Stimulated activated CD4-positive, alpha-beta T cell treated with anti-CD3 and anti-CD28 coated beads, Interleukin-15, amount 100 ng/mL, for 48 hours (primary cell): ENCODE results near the gene AGBL4.

Experiments used
- DNase-seq, 2 donors: peaks; one replicate each; pipeline ENCODE4 v3.0.0-alpha.2; 2020; ENCODE audit warnings: low read depth in 2 of 2

Gene AGBL4

GRCh38 chr1:48830715-48831114 lies 1193.0 kb downstream of the AGBL4 start:
- no peak for DNase-seq

GRCh38 chr1:48829446-48829845 lies 1194.3 kb downstream of the AGBL4 start:
- DNase-seq: no peak

GRCh38 chr1:48823168-48823567 lies 1200.6 kb downstream of the AGBL4 start:
- DNase-seq: no peak

GRCh38 chr1:48820491-48820890 lies 1203.3 kb downstream of the AGBL4 start:
- DNase-seq: no peak

GRCh38 chr1:48817505-48818114 lies 1206.1 kb downstream of the AGBL4 start:
- peak; percentile 1 to 20 for DNase-seq

GRCh38 chr1:48810740-48811139 lies 1213.0 kb downstream of the AGBL4 start:
- no peak for DNase-seq

- DNase-seq: no peak
Measured at GRCh38 chr1:48808496-48808895, 1215.3 kb downstream of the AGBL4 start.

GRCh38 chr1:48807554-48808260 lies 1216.0 kb downstream of the AGBL4 start:
- no peak for DNase-seq

- no peak for DNase-seq
Measured at GRCh38 chr1:48803474-48803873, 1220.3 kb downstream of the AGBL4 start.

- no peak for DNase-seq
Measured at GRCh38 chr1:48794816-48795215, 1228.9 kb downstream of the AGBL4 start.

GRCh38 chr1:48793863-48794262 lies 1229.9 kb downstream of the AGBL4 start:
- DNase-seq: no peak

GRCh38 chr1:48792961-48793360 lies 1230.8 kb downstream of the AGBL4 start:
- DNase-seq: no peak

- no peak for DNase-seq
Measured at GRCh38 chr1:48790397-48790796, 1233.4 kb downstream of the AGBL4 start.

GRCh38 chr1:48789903-48790302 lies 1233.9 kb downstream of the AGBL4 start:
- DNase-seq: no peak

- DNase-seq: no peak
Measured at GRCh38 chr1:48785869-48786268, 1237.9 kb downstream of the AGBL4 start.

- no peak for DNase-seq
Measured at GRCh38 chr1:48784301-48784700, 1239.5 kb downstream of the AGBL4 start.

GRCh38 chr1:48777219-48777895 lies 1246.4 kb downstream of the AGBL4 start:
- no peak for DNase-seq

GRCh38 chr1:48776393-48777218 lies 1247.1 kb downstream of the AGBL4 start, which contains the start of gene BEND5:
Gene BEND5, minus strand, starts transcription at chr1:48776891. Its CDS starts 60 bp downstream, at chr1:48776831.
- peak; percentile 29 to 51 for DNase-seq

- no peak for DNase-seq
Measured at GRCh38 chr1:48775831-48776392, 1247.8 kb downstream of the AGBL4 start.

GRCh38 chr1:48773133-48773532 lies 1250.6 kb downstream of the AGBL4 start:
- DNase-seq: no peak

GRCh38 chr1:48772211-48772610 lies 1251.5 kb downstream of the AGBL4 start:
- no peak for DNase-seq

- no peak for DNase-seq
Measured at GRCh38 chr1:48771561-48771960, 1252.2 kb downstream of the AGBL4 start.
